CD8-positive, alpha-beta memory T cell (primary cell): ENCODE measurements around the gene SLC16A9. TPM values are rescaled to one million over a fixed set of nuclear protein-coding genes. Genes with fewer than 3 reads are reported as not detected.

Source experiments
- CTCF ChIA-PET: fragments of 350-600 bp; sonication (Branson Sonifier 250); formaldehyde crosslinking; loops from one replicate; lab custom pipeline; 2021; ENCODE audit warnings: antibody characterized with exemption; lab: Charles Lee
- POLR2A ChIA-PET: fragments of 350-600 bp; sonication (Branson Sonifier 250); formaldehyde crosslinking; loops from one replicate; lab custom pipeline; 2021; ENCODE audit warnings: antibody characterized with exemption; lab: Charles Lee
- DNase-seq, 5 donors: peaks; one replicate each; pipeline versions ENCODE4 v3.0.0 to v3.0.0-alpha.2; 2020 to 2022; ENCODE audit warnings: mixed read lengths in 1 of 5
- H3K27ac ChIP-seq: one replicate; pipeline ENCODE4 v1.7.0; 2013; ENCODE audit warnings: low read depth, mild to moderate bottlenecking, low read length, moderate library complexity
- H3K27me3 ChIP-seq: 2 replicates; pipeline ENCODE4 v1.7.0; 2013; ENCODE audit warnings: low read length, mild to moderate bottlenecking; ENCODE audit not compliant: insufficient read depth, poor library complexity, severe bottlenecking
- H3K36me3 ChIP-seq: 2 replicates; pipeline ENCODE4 v1.7.0; 2013; ENCODE audit warnings: mild to moderate bottlenecking, low read length, moderate library complexity; ENCODE audit not compliant: insufficient read depth
- H3K4me1 ChIP-seq: 2 replicates; pipeline ENCODE4 v1.7.0; 2013; ENCODE audit warnings: mild to moderate bottlenecking, low read length, moderate library complexity; ENCODE audit not compliant: insufficient read depth
- H3K4me3 ChIP-seq: 2 replicates; pipeline ENCODE4 v1.7.0; 2013; ENCODE audit warnings: mild to moderate bottlenecking, low read length
- H3K9me3 ChIP-seq: 2 replicates; pipeline ENCODE4 v1.7.0; 2013; ENCODE audit warnings: mild to moderate bottlenecking, low read length
- H3K27ac Mint-ChIP-seq, 8 donors: one replicate each; pipeline ENCODE4 v1.8.0; 2020 to 2021; ENCODE audit warnings: mixed read lengths in 8 of 8, mild to moderate bottlenecking in 6 of 8, inconsistent platforms in 3 of 8, moderate library complexity in 3 of 8
- H3K27me3 Mint-ChIP-seq, 2 donors: one replicate each; pipeline ENCODE4 v1.8.0; 2020 to 2021; ENCODE audit warnings: mixed read lengths in 2 of 2, mild to moderate bottlenecking in 1 of 2, moderate library complexity in 1 of 2
- H3K36me3 Mint-ChIP-seq, 3 donors: one replicate each; pipeline ENCODE4 v1.8.0; 2020 to 2021; ENCODE audit warnings: mixed read lengths in 3 of 3, inconsistent platforms in 1 of 3, mild to moderate bottlenecking in 1 of 3
- H3K4me1 Mint-ChIP-seq, 3 donors: one replicate each; pipeline ENCODE4 v1.8.0; 2020 to 2021; ENCODE audit warnings: mixed read lengths in 3 of 3, inconsistent platforms in 1 of 3, mild to moderate bottlenecking in 1 of 3
- H3K4me3 Mint-ChIP-seq, 7 donors: one replicate each; pipeline ENCODE4 v1.8.0; 2020 to 2021; ENCODE audit warnings: mixed read lengths in 7 of 7, mild to moderate bottlenecking in 6 of 7, moderate library complexity in 4 of 7, inconsistent platforms in 2 of 7
- H3K9me3 Mint-ChIP-seq, 5 donors: one replicate each; pipeline ENCODE4 v1.8.0; 2020 to 2022; ENCODE audit warnings: mixed read lengths in 5 of 5, mild to moderate bottlenecking in 3 of 5, moderate library complexity in 2 of 5, inconsistent platforms in 1 of 5
- polyA plus RNA-seq: library from polyadenylated mRNA; unstranded; fragments of 300-500 nt; fragmentation: Illumina TruSeq; gene quantifications from one replicate; pipeline ENCODE4 v1.2.3, GENCODE V29; 2021
- total RNA-seq, 2 experiments: library from RNA; stranded (reverse); gene quantifications; one replicate each; pipeline ENCODE4 v1.2.3, GENCODE V29; 2021

The SLC16A9 gene
- total and polyA plus RNA-seq, 3 experiments from 2014 or later: 0.27 to 0.31 TPM; not detected in 1

- no peak overlapping the region for H3K4me3 Mint-ChIP-seq
- Histone ChIP-seq H3K9me3 (no peaks in the 10 kb centered on the region), H3K27me3 (no peaks in the 10 kb centered on the region), H3K4me3 (no peak overlapping the region), H3K4me1 (no peaks in the 10 kb centered on the region), H3K27ac (no peak overlapping the region), H3K36me3 (no peaks in the 10 kb centered on the region)
- peaks cover 3 to 10% of the 10 kb centered on the region in 2 donors for H3K27me3 Mint-ChIP-seq
- no peaks in the 10 kb centered on the region for H3K36me3 Mint-ChIP-seq
- ChIA-PET CTCF (no interaction called here), POLR2A (no interaction called here)
- no peak for DNase-seq
- H3K9me3 Mint-ChIP-seq: peaks cover 0 to 2% (median 0%) of the 10 kb centered on the region in 5 donors
- H3K4me1 Mint-ChIP-seq: no peaks in the 10 kb centered on the region
- no peak overlapping the region for H3K27ac Mint-ChIP-seq
Observed at GRCh38 chr10:59695637-59696036, 14.0 kb downstream of the SLC16A9 start.

GRCh38 chr10:59694936-59695335 lies 14.7 kb downstream of the SLC16A9 start:
- no peaks in the 10 kb centered on the region for H3K9me3 ChIP-seq
- H3K9me3 Mint-ChIP-seq: peaks cover 0 to 2% (median 0%) of the 10 kb centered on the region in 5 donors
- no peak for DNase-seq
- H3K4me1 Mint-ChIP-seq: no peaks in the 10 kb centered on the region
- no peak overlapping the region for H3K4me3 ChIP-seq
- POLR2A ChIA-PET: no interaction called here
- no peaks in the 10 kb centered on the region for H3K36me3 Mint-ChIP-seq
- CTCF ChIA-PET: no interaction called here
- no peak overlapping the region for H3K27ac Mint-ChIP-seq
- H3K4me1 ChIP-seq: no peaks in the 10 kb centered on the region
- no peaks in the 10 kb centered on the region for H3K27me3 ChIP-seq
- H3K27me3 Mint-ChIP-seq: peaks cover 3 to 11% of the 10 kb centered on the region in 2 donors
- no peaks in the 10 kb centered on the region for H3K36me3 ChIP-seq
- no peak overlapping the region for H3K4me3 Mint-ChIP-seq
- no peak overlapping the region for H3K27ac ChIP-seq

GRCh38 chr10:59692113-59692512 lies 17.5 kb downstream of the SLC16A9 start:
- CTCF ChIA-PET: no interaction called here
- peaks cover 0 to 2% (median 0%) of the 10 kb centered on the region in 5 donors for H3K9me3 Mint-ChIP-seq
- H3K27ac Mint-ChIP-seq: no peak overlapping the region

GRCh38 chr10:59688921-59689351 lies 20.7 kb downstream of the SLC16A9 start:
- POLR2A ChIA-PET: no interaction called here
- no peaks in the 10 kb centered on the region for H3K4me1 Mint-ChIP-seq

More at GRCh38 chr10:59692113-59692512, 17.5 kb downstream of the SLC16A9 start:
- H3K36me3 ChIP-seq: no peaks in the 10 kb centered on the region
- no peaks in the 10 kb centered on the region for H3K4me1 Mint-ChIP-seq
- H3K27me3 ChIP-seq: no peaks in the 10 kb centered on the region
- H3K27me3 Mint-ChIP-seq: peaks cover 3 to 12% of the 10 kb centered on the region in 2 donors
- no peak overlapping the region for H3K4me3 ChIP-seq
- DNase-seq: no peak
- H3K4me3 Mint-ChIP-seq: no peak overlapping the region
- no peaks in the 10 kb centered on the region for H3K36me3 Mint-ChIP-seq
- no peaks in the 10 kb centered on the region for H3K9me3 ChIP-seq
- no peaks in the 10 kb centered on the region for H3K4me1 ChIP-seq
- H3K27ac ChIP-seq: no peak overlapping the region
- POLR2A ChIA-PET: no interaction called here

GRCh38 chr10:59687657-59688056 lies 22.0 kb downstream of the SLC16A9 start:
- H3K9me3 Mint-ChIP-seq: no peaks in the 10 kb centered on the region
- CTCF ChIA-PET: no interaction called here

More at GRCh38 chr10:59688921-59689351, 20.7 kb downstream of the SLC16A9 start:
- H3K27me3 ChIP-seq: no peaks in the 10 kb centered on the region
- H3K9me3 Mint-ChIP-seq: no peaks in the 10 kb centered on the region
- peaks cover 3 to 19% of the 10 kb centered on the region in 2 donors for H3K27me3 Mint-ChIP-seq
- CTCF ChIA-PET: no interaction called here
- no peaks in the 10 kb centered on the region for H3K4me1 ChIP-seq
- no peak for DNase-seq
- no peak overlapping the region for H3K4me3 ChIP-seq
- no peaks in the 10 kb centered on the region for H3K36me3 ChIP-seq
- no peaks in the 10 kb centered on the region for H3K9me3 ChIP-seq
- no peak overlapping the region for H3K27ac Mint-ChIP-seq
- H3K27ac ChIP-seq: no peak overlapping the region
- H3K36me3 Mint-ChIP-seq: no peaks in the 10 kb centered on the region
- no peak overlapping the region for H3K4me3 Mint-ChIP-seq

GRCh38 chr10:59684006-59684405 lies 25.6 kb downstream of the SLC16A9 start:
- no peaks in the 10 kb centered on the region for H3K4me1 ChIP-seq
- H3K4me3 Mint-ChIP-seq: no peak overlapping the region
- no peaks in the 10 kb centered on the region for H3K36me3 Mint-ChIP-seq
- CTCF ChIA-PET: no interaction called here
- DNase-seq: no peak
- POLR2A ChIA-PET: no interaction called here
- no peaks in the 10 kb centered on the region for H3K36me3 ChIP-seq
- no peak overlapping the region for H3K4me3 ChIP-seq
- H3K27ac Mint-ChIP-seq: no peak overlapping the region
- H3K9me3 ChIP-seq: no peaks in the 10 kb centered on the region
- H3K27ac ChIP-seq: no peak overlapping the region
- H3K27me3 ChIP-seq: no peaks in the 10 kb centered on the region
- no peaks in the 10 kb centered on the region for H3K9me3 Mint-ChIP-seq
- peaks cover 0 to 16% of the 10 kb centered on the region in 2 donors for H3K27me3 Mint-ChIP-seq
- H3K4me1 Mint-ChIP-seq: no peaks in the 10 kb centered on the region

More at GRCh38 chr10:59687657-59688056, 22.0 kb downstream of the SLC16A9 start:
- Histone ChIP-seq H3K9me3 (no peaks in the 10 kb centered on the region), H3K4me1 (no peaks in the 10 kb centered on the region), H3K36me3 (no peaks in the 10 kb centered on the region), H3K4me3 (no peak overlapping the region), H3K27ac (no peak overlapping the region), H3K27me3 (no peaks in the 10 kb centered on the region)
- no peak overlapping the region for H3K4me3 Mint-ChIP-seq
- no peak overlapping the region for H3K27ac Mint-ChIP-seq
- H3K27me3 Mint-ChIP-seq: peaks cover 0 to 19% of the 10 kb centered on the region in 2 donors
- POLR2A ChIA-PET: no interaction called here
- no peaks in the 10 kb centered on the region for H3K4me1 Mint-ChIP-seq
- no peak for DNase-seq
- H3K36me3 Mint-ChIP-seq: no peaks in the 10 kb centered on the region

- Histone ChIP-seq H3K27ac (no peak overlapping the region), H3K36me3 (no peaks in the 10 kb centered on the region), H3K4me1 (no peaks in the 10 kb centered on the region), H3K4me3 (no peak overlapping the region), H3K9me3 (no peaks in the 10 kb centered on the region), H3K27me3 (no peaks in the 10 kb centered on the region)
- Mint-ChIP-seq H3K4me3 (no peak overlapping the region), H3K36me3 (no peaks in the 10 kb centered on the region), H3K27ac (no peak overlapping the region), H3K9me3 (no peaks in the 10 kb centered on the region), H3K4me1 (no peaks in the 10 kb centered on the region), H3K27me3 (peaks cover 2 to 9% of the 10 kb centered on the region in 2 donors)
- ChIA-PET POLR2A (no interaction called here), CTCF (no interaction called here)
- DNase-seq: no peak
Observed at GRCh38 chr10:59682986-59683937, 26.4 kb downstream of the SLC16A9 start.

- CTCF ChIA-PET: no interaction called here
- no peak overlapping the region for H3K27ac Mint-ChIP-seq
- no peaks in the 10 kb centered on the region for H3K4me1 Mint-ChIP-seq
- peaks cover 0 to 3% (median 0%) of the 10 kb centered on the region in 5 donors for H3K9me3 Mint-ChIP-seq
- peaks cover 2% of the 10 kb centered on the region in 2 donors for H3K27me3 Mint-ChIP-seq
- no peaks in the 10 kb centered on the region for H3K27me3 ChIP-seq
- no peak overlapping the region for H3K27ac ChIP-seq
- no peaks in the 10 kb centered on the region for H3K4me1 ChIP-seq
- no peak overlapping the region for H3K4me3 Mint-ChIP-seq
- no peaks in the 10 kb centered on the region for H3K9me3 ChIP-seq
- DNase-seq: no peak
- H3K36me3 ChIP-seq: no peaks in the 10 kb centered on the region
- H3K4me3 ChIP-seq: no peak overlapping the region
- POLR2A ChIA-PET: no interaction called here
- H3K36me3 Mint-ChIP-seq: no peaks in the 10 kb centered on the region
Observed at GRCh38 chr10:59680199-59680598, 29.5 kb downstream of the SLC16A9 start.
